Panc1 (cell line): ENCODE measurements around the gene TNIK. TPM values are rescaled to one million over a fixed set of nuclear protein-coding genes. Genes with fewer than 3 reads are reported as not detected.

Experiments used
- ATAC-seq: fragments of 200-7000 bp; cut with Tn5 transposase; 2 replicates; pipeline ENCODE4 v1.9.1; 2020; ENCODE audit warnings: mild to moderate bottlenecking, moderate library complexity
- BruUV-seq: library from RNA; stranded (reverse); fragments of 400-500 nt; replicated peaks from 2 replicates; lab custom pipeline; 2021; lab: Mats Ljungman, UMichigan
- CTCF ChIA-PET: fragments of 300-600 bp; sonication (Branson Sonifier 250); formaldehyde crosslinking; loops from one replicate; lab custom pipeline; 2022; ENCODE audit warnings: antibody characterized with exemption; lab: Charles Lee
- POLR2A ChIA-PET: fragments of 300-600 bp; sonication (Branson Sonifier 250); formaldehyde crosslinking; loops from one replicate; lab custom pipeline; 2022; ENCODE audit warnings: antibody characterized with exemption; lab: Charles Lee
- DNase-seq: peaks from one replicate; pipeline ENCODE4 v3.0.0-alpha.2; 2010; ENCODE audit warnings: low read depth, low spot score
- H3K27ac ChIP-seq: 2 replicates; pipeline ENCODE4 v1.5.1; 2011; ENCODE audit warnings: mild to moderate bottlenecking, low read length, inconsistent platforms
- H3K27me3 ChIP-seq: fragments of 200-500 bp; sonication (Bioruptor generic); 2 replicates; pipeline ENCODE4 v1.6.0; 2014; ENCODE audit warnings: low read length, inconsistent platforms; ENCODE audit not compliant: control insufficient read depth, insufficient read depth
- H3K36me3 ChIP-seq: fragments of 200-500 bp; sonication (Bioruptor generic); 2 replicates; pipeline ENCODE4 v1.5.1; 2014; ENCODE audit warnings: inconsistent platforms, mild to moderate bottlenecking, low read length, moderate library complexity; ENCODE audit not compliant: control insufficient read depth, insufficient read depth
- H3K4me1 ChIP-seq: 2 replicates; pipeline ENCODE4 v1.5.1; 2011; ENCODE audit warnings: inconsistent platforms, mild to moderate bottlenecking, low read length, moderate library complexity; ENCODE audit not compliant: control insufficient read depth, insufficient read depth
- H3K4me3 ChIP-seq, 2 experiments: 2 replicates each; pipeline ENCODE4 v1.5.1; 2011 to 2012; ENCODE audit warnings: low read depth in 2 of 2, low read length in 2 of 2, mild to moderate bottlenecking in 2 of 2, inconsistent platforms in 1 of 2, moderate library complexity in 1 of 2
- H3K9me3 ChIP-seq: fragments of 200-500 bp; sonication (Bioruptor generic); 2 replicates; pipeline ENCODE4 v1.5.1; 2014; ENCODE audit warnings: low read depth, mild to moderate bottlenecking, inconsistent platforms, low read length, moderate library complexity; ENCODE audit not compliant: control insufficient read depth, insufficient read depth
- POLR2AphosphoS5 ChIP-seq: IDR thresholded peaks from 2 replicates; pipeline ENCODE4 v1.6.1; 2012; ENCODE audit warnings: mild to moderate bottlenecking, low read depth, low read length, moderate library complexity
- SIN3A ChIP-seq: IDR thresholded peaks from 2 replicates; pipeline ENCODE4 v1.6.1; 2012; ENCODE audit warnings: low read depth, mild to moderate bottlenecking, low read length, moderate library complexity, borderline replicate concordance; ENCODE audit not compliant: insufficient read depth
- TCF7L2 ChIP-seq: IDR thresholded peaks from 2 replicates; pipeline ENCODE4 v1.6.1; 2011; ENCODE audit warnings: mild to moderate bottlenecking, low read depth, low read length, inconsistent platforms
- in situ Hi-C: cut with HindIII; loops from 2 replicates; pipeline ENCODE4 v1.10.0; 2016; ENCODE audit warnings: low sequenced_read_pairs, low pct_unique_long_range_greater_than_20kb
- intact Hi-C: fragments of 100-400 bp; cut with micrococcal nuclease; formaldehyde crosslinking; loops from one replicate; pipeline ENCODE4 v1.10.0; 2022; ENCODE audit not compliant: unreplicated experiment
- total RNA-seq: library from RNA; stranded (reverse); gene quantifications from one replicate; pipeline ENCODE4 v1.2.1, GENCODE V29; 2021; ENCODE audit not compliant: unreplicated experiment
- TF ChIP-seq, protein P1 (sequence below), 2 experiments: IDR thresholded peaks; 2 replicates each; pipeline ENCODE4 v1.6.1; 2011 to 2012; ENCODE audit warnings: low read depth in 2 of 2, control low read depth in 1 of 2, low read length in 1 of 2, mild to moderate bottlenecking in 1 of 2, moderate library complexity in 1 of 2; ENCODE audit not compliant: insufficient read depth in 1 of 2
- TF ChIP-seq, protein P2 (sequence below): fragments of 450-650 bp; IDR thresholded peaks from 2 replicates; pipeline ENCODE4 v1.5.1; 2017; ENCODE audit warnings: mild to moderate bottlenecking

TNIK gene
- total RNA-seq, 1 experiment from 2014 or later: 1.9 TPM

DNA sequence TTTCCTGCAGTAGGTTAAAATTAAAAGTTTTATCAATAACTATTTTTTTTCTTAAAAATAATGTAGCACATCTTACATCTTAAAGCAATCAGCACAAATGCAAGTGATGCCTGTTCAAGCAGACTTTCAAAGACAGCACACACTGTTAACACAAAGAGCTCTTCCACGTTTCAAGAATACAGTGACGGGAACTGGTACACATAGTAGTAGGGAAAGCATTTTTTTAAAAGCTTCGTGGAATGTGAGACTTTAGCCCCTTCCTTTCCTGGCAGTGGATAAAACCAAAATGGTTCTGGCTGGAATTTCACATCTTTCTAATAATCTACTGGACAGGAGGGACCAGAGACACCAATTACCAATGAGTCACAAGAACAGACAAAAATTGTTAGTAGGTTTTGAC, 400.2 kb downstream of the TNIK start:
- Histone ChIP-seq H3K36me3 (no peaks in the 10 kb centered on the region), H3K4me1 (peaks cover 3% of the 10 kb centered on the region; the same call in 1 of the 2 replicates), H3K9me3 (no peaks in the 10 kb centered on the region), H3K27me3 (peaks cover 5% of the 10 kb centered on the region; the same call in 1 of the 2 replicates), H3K27ac (no peak overlapping the region), H3K4me3 (no peak overlapping the region)
- CTCF ChIA-PET: no interaction called here
- intact Hi-C loops: no loop called here
- DNase-seq (no peak), ATAC-seq (no peak)
- no TSS peak for BruUV-seq
- POLR2A ChIA-PET: no interaction called here
- in situ Hi-C loops: no loop called here
- TF ChIP-seq POLR2AphosphoS5 (no peak), TCF7L2 (no peak), SIN3A (no peak)
- TF ChIP-seq, protein P1, sequence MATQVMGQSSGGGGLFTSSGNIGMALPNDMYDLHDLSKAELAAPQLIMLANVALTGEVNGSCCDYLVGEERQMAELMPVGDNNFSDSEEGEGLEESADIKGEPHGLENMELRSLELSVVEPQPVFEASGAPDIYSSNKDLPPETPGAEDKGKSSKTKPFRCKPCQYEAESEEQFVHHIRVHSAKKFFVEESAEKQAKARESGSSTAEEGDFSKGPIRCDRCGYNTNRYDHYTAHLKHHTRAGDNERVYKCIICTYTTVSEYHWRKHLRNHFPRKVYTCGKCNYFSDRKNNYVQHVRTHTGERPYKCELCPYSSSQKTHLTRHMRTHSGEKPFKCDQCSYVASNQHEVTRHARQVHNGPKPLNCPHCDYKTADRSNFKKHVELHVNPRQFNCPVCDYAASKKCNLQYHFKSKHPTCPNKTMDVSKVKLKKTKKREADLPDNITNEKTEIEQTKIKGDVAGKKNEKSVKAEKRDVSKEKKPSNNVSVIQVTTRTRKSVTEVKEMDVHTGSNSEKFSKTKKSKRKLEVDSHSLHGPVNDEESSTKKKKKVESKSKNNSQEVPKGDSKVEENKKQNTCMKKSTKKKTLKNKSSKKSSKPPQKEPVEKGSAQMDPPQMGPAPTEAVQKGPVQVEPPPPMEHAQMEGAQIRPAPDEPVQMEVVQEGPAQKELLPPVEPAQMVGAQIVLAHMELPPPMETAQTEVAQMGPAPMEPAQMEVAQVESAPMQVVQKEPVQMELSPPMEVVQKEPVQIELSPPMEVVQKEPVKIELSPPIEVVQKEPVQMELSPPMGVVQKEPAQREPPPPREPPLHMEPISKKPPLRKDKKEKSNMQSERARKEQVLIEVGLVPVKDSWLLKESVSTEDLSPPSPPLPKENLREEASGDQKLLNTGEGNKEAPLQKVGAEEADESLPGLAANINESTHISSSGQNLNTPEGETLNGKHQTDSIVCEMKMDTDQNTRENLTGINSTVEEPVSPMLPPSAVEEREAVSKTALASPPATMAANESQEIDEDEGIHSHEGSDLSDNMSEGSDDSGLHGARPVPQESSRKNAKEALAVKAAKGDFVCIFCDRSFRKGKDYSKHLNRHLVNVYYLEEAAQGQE (IDR thresholded peaks at IDR 0.05; ENCODE audit: insufficient read depth in 1 of 2, low read depth in 2 of 2, low read length in 1 of 2): no peak
- TF ChIP-seq, protein P2, sequence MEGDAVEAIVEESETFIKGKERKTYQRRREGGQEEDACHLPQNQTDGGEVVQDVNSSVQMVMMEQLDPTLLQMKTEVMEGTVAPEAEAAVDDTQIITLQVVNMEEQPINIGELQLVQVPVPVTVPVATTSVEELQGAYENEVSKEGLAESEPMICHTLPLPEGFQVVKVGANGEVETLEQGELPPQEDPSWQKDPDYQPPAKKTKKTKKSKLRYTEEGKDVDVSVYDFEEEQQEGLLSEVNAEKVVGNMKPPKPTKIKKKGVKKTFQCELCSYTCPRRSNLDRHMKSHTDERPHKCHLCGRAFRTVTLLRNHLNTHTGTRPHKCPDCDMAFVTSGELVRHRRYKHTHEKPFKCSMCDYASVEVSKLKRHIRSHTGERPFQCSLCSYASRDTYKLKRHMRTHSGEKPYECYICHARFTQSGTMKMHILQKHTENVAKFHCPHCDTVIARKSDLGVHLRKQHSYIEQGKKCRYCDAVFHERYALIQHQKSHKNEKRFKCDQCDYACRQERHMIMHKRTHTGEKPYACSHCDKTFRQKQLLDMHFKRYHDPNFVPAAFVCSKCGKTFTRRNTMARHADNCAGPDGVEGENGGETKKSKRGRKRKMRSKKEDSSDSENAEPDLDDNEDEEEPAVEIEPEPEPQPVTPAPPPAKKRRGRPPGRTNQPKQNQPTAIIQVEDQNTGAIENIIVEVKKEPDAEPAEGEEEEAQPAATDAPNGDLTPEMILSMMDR: no peak

DNA sequence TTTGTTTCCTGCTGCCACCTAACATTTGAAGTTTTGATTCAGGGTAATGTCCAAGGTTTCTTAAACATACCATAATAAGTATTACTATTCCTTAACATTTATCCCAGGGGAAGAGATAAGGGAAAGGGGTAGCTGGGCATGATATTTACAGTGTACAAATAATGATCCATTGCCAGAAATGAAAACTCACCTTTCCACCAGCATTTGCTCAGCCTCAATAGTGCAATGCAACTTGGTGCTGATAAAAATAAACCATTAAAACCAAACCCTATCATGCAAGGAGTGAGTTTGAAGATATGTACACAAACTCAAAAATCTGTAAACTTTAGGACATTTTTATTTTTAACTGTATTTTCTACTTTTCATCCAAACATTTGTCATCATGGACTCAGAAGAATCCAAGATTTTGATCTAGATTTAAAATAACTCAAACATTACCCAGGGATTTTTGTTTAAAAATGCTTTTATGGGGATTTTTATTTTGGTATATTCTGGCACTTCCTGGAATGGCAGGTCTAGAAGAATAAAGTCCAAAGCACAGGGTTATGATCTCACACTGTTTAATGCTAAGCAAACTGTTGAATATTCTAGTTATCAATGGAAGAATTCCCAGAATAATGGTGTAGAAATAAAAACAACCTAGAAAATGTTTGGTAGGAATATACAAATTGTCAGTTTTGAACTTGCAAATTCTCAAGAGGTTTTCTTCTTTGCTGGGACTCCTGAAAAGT, 401.2 kb downstream of the TNIK start:
- Histone ChIP-seq H3K27ac (no peak overlapping the region), H3K36me3 (no peaks in the 10 kb centered on the region), H3K9me3 (no peaks in the 10 kb centered on the region), H3K4me3 (no peak overlapping the region), H3K27me3 (peaks cover 5% of the 10 kb centered on the region; the same call in 1 of the 2 replicates), H3K4me1 (peaks cover 3% of the 10 kb centered on the region; the same call in 1 of the 2 replicates)
- ATAC-seq (no peak), DNase-seq (no peak)
- intact Hi-C loops (no loop called here), in situ Hi-C loops (no loop called here)
- no peak for TF ChIP-seq TCF7L2
- TF ChIP-seq, protein P1 (IDR thresholded peaks at IDR 0.05; ENCODE audit: insufficient read depth in 1 of 2, low read depth in 2 of 2, low read length in 1 of 2): no peak
- TF ChIP-seq, protein P2: no peak
- no peak for TF ChIP-seq POLR2AphosphoS5
- no peak for TF ChIP-seq SIN3A
- ChIA-PET POLR2A (interaction anchor here (0.7 kb wide), 1 partner anchor 592 kb away, joined by 3 read pairs; no protein-coding TSS in a partner anchor), CTCF (no interaction called here)
- no TSS peak for BruUV-seq
